HepG2 (cell line): ENCODE results near the gene FBXO28. TPM values are rescaled to one million over a fixed set of nuclear protein-coding genes. Genes with fewer than 3 reads are reported as not detected.

Experiments
- CC2D1A ChIP-seq: sonication (generic); formaldehyde crosslinking; IDR thresholded peaks from 2 replicates; pipeline ENCODE4 v1.8.1; 2023; ENCODE audit warnings: mild to moderate bottlenecking, missing genetic modification reagents
- CEBPB ChIP-seq: IDR thresholded peaks from 2 replicates; pipeline ENCODE4 v1.6.1; 2011; ENCODE audit warnings: low read depth, low read length, improper control_type of control experiment, borderline replicate concordance
- JUNB ChIP-seq: sonication (generic); formaldehyde crosslinking; IDR thresholded peaks from 2 replicates; pipeline ENCODE4 v1.8.0; 2022; ENCODE audit warnings: missing genetic modification reagents, mild to moderate bottlenecking, borderline replicate concordance
- NFE2L1 ChIP-seq: sonication (generic); formaldehyde crosslinking; IDR thresholded peaks from 2 replicates; pipeline ENCODE4 v1.4.0; 2020; ENCODE audit warnings: missing genetic modification reagents, mild to moderate bottlenecking, borderline replicate concordance
- RXRB ChIP-seq: IDR thresholded peaks from 2 replicates; pipeline ENCODE4 v1.6.1; 2016; ENCODE audit warnings: borderline replicate concordance, missing genetic modification reagents, missing compliant biosample characterization
- SOX5 ChIP-seq: IDR thresholded peaks from 2 replicates; pipeline ENCODE4 v1.6.1; 2016; ENCODE audit warnings: borderline replicate concordance
- YEATS4 ChIP-seq: sonication (generic); formaldehyde crosslinking; IDR thresholded peaks from 2 replicates; pipeline ENCODE4 v1.4.0; 2020; ENCODE audit warnings: missing genetic modification reagents, borderline replicate concordance
- ZNF577 ChIP-seq: sonication (generic); formaldehyde crosslinking; IDR thresholded peaks from 2 replicates; pipeline ENCODE4 v1.4.0; 2020; ENCODE audit warnings: mild to moderate bottlenecking, low read depth, missing genetic modification reagents, borderline replicate concordance
- ZNF614 ChIP-seq: IDR thresholded peaks from 2 replicates; pipeline ENCODE4 v1.6.1; 2018; ENCODE audit warnings: missing biosample characterization, missing genetic modification reagents, inconsistent platforms, borderline replicate concordance
- ZNF713 ChIP-seq: sonication (generic); formaldehyde crosslinking; IDR thresholded peaks from 2 replicates; pipeline ENCODE4 v1.4.0; 2020; ENCODE audit warnings: mild to moderate bottlenecking, missing genetic modification reagents
- ZNF720 ChIP-seq: sonication (generic); formaldehyde crosslinking; IDR thresholded peaks from 2 replicates; pipeline ENCODE4 v1.4.0; 2020; ENCODE audit warnings: missing genetic modification reagents
- ZSCAN31 ChIP-seq: sonication (generic); formaldehyde crosslinking; IDR thresholded peaks from 2 replicates; pipeline ENCODE4 v1.5.0; 2020; ENCODE audit warnings: low read depth, mild to moderate bottlenecking, missing genetic modification reagents
- polyA plus RNA-seq, 8 experiments: library from polyadenylated mRNA; depleted of rRNA in 3 of 8; stranded (reverse) in 7 of 8; unstranded in 1 of 8; fragments of >200 nt; fragmentation: Illumina TruSeq in 4 of 8; extraction: Trizol in 4 of 8; gene quantifications; 2 replicates each; pipeline versions ENCODE4 v1.2.1 to v1.2.3, GENCODE V29; 2011 to 2016; ENCODE audit warnings: low read depth in 4 of 8, missing spikeins in 1 of 8, mixed read lengths in 1 of 8; ENCODE audit not compliant: insufficient read depth in 1 of 8
- total RNA-seq, 5 experiments: library from RNA; depleted of rRNA; stranded (reverse); fragments of >200 nt; fragmentation: Illumina TruSeq; extraction: Trizol; gene quantifications; 2 replicates each; pipeline ENCODE4 v1.2.3, GENCODE V29; 2016; ENCODE audit warnings: low read depth in 1 of 5
- TF ChIP-seq, protein P1 (sequence below): sonication (generic); formaldehyde crosslinking; IDR thresholded peaks from 2 replicates; pipeline ENCODE4 v1.4.0; 2020; ENCODE audit warnings: mild to moderate bottlenecking, missing genetic modification reagents
- TF ChIP-seq, protein P2 (sequence below): sonication (generic); formaldehyde crosslinking; IDR thresholded peaks from 2 replicates; pipeline ENCODE4 v1.4.0; 2020; ENCODE audit warnings: missing genetic modification reagents
- TF ChIP-seq, protein P3 (sequence below): sonication (generic); formaldehyde crosslinking; IDR thresholded peaks from 2 replicates; pipeline ENCODE4 v1.5.0; 2020; ENCODE audit warnings: missing genetic modification reagents
- TF ChIP-seq, protein P4 (sequence below): IDR thresholded peaks from 2 replicates; pipeline ENCODE4 v1.6.1; 2016; ENCODE audit warnings: mild to moderate bottlenecking
- TF ChIP-seq, protein P5 (sequence below): sonication (generic); formaldehyde crosslinking; IDR thresholded peaks from 2 replicates; pipeline ENCODE4 v1.5.1; 2020; ENCODE audit warnings: missing genetic modification reagents, mild to moderate bottlenecking, borderline replicate concordance

Gene FBXO28
- total and polyA plus RNA-seq, 2 of the 13 experiments (the other 11 are each of a cell fraction or from before 2014, with no cell fraction given): 8.5 to 29.1 TPM

DNA sequence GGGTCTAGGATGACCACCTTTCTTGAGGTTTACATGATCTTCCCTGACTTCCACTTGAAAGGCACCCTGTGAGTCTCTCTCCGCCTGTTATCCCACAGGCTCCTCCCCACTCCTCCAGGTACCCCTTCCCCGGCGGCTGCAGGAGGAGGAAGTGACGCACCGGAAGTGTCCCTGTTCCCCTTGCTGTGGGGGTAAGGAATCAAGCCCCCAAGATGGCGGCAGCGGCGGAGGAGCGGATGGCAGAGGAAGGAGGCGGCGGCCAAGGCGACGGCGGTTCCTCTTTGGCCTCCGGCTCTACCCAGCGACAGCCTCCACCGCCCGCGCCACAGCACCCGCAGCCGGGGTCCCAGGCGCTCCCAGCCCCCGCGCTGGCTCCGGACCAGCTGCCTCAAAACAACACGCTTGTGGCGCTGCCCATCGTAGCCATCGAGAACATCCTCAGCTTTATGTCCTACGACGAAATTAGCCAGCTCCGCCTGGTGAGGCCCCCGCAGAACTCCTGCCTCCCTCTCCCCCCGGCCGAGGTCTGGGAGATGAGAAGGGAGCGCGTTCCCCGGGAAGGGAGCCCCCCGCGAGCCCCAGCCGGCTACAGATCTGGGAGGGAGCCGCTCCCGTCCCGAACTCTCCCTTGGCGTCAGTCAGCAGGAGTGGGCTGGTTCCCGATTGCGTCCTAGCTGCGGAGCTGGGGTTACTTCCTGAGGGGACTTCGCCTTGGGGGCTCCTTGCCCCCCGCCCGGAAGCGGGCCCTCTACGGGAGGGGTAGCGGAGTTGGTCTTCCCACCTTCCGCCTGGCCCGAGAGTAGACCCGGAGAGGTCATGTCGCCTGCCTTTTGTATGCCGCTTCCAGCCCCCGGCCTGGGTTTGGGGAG is at the start of gene FBXO28 (continued):
- TF ChIP-seq CEBPB (no peak), ZNF720 (CRISPR knock-in tag) (no peak), CC2D1A (CRISPR knock-in tag) (no peak), JUNB (no peak), YEATS4 (CRISPR knock-in tag) (peak; percentile 64; the same call in 1 of the 2 replicates), ZNF577 (CRISPR knock-in tag) (0 out of 2 replicates have a peak, but pooled peaks have one; percentile 78), SOX5 (CRISPR knock-in tag) (0 out of 2 replicates have a peak, but pooled peaks have one; percentile 25), NFE2L1 (no peak), ZNF713 (CRISPR knock-in tag) (no peak), RXRB (CRISPR knock-in tag) (peak; percentile 43; the same call in 1 of the 2 replicates), ZNF614 (CRISPR knock-in tag) (peak; percentile 79), ZSCAN31 (CRISPR knock-in tag) (no peak; the same call in 1 of the 2 replicates)
- TF ChIP-seq, protein P1, sequence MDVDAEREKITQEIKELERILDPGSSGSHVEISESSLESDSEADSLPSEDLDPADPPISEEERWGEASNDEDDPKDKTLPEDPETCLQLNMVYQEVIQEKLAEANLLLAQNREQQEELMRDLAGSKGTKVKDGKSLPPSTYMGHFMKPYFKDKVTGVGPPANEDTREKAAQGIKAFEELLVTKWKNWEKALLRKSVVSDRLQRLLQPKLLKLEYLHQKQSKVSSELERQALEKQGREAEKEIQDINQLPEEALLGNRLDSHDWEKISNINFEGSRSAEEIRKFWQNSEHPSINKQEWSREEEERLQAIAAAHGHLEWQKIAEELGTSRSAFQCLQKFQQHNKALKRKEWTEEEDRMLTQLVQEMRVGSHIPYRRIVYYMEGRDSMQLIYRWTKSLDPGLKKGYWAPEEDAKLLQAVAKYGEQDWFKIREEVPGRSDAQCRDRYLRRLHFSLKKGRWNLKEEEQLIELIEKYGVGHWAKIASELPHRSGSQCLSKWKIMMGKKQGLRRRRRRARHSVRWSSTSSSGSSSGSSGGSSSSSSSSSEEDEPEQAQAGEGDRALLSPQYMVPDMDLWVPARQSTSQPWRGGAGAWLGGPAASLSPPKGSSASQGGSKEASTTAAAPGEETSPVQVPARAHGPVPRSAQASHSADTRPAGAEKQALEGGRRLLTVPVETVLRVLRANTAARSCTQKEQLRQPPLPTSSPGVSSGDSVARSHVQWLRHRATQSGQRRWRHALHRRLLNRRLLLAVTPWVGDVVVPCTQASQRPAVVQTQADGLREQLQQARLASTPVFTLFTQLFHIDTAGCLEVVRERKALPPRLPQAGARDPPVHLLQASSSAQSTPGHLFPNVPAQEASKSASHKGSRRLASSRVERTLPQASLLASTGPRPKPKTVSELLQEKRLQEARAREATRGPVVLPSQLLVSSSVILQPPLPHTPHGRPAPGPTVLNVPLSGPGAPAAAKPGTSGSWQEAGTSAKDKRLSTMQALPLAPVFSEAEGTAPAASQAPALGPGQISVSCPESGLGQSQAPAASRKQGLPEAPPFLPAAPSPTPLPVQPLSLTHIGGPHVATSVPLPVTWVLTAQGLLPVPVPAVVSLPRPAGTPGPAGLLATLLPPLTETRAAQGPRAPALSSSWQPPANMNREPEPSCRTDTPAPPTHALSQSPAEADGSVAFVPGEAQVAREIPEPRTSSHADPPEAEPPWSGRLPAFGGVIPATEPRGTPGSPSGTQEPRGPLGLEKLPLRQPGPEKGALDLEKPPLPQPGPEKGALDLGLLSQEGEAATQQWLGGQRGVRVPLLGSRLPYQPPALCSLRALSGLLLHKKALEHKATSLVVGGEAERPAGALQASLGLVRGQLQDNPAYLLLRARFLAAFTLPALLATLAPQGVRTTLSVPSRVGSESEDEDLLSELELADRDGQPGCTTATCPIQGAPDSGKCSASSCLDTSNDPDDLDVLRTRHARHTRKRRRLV (CRISPR knock-in tag): no peak
- TF ChIP-seq, protein P2, sequence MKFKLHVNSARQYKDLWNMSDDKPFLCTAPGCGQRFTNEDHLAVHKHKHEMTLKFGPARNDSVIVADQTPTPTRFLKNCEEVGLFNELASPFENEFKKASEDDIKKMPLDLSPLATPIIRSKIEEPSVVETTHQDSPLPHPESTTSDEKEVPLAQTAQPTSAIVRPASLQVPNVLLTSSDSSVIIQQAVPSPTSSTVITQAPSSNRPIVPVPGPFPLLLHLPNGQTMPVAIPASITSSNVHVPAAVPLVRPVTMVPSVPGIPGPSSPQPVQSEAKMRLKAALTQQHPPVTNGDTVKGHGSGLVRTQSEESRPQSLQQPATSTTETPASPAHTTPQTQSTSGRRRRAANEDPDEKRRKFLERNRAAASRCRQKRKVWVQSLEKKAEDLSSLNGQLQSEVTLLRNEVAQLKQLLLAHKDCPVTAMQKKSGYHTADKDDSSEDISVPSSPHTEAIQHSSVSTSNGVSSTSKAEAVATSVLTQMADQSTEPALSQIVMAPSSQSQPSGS: 0 out of 2 replicates have a peak, but pooled peaks have one; percentile 31
- TF ChIP-seq, protein P3, sequence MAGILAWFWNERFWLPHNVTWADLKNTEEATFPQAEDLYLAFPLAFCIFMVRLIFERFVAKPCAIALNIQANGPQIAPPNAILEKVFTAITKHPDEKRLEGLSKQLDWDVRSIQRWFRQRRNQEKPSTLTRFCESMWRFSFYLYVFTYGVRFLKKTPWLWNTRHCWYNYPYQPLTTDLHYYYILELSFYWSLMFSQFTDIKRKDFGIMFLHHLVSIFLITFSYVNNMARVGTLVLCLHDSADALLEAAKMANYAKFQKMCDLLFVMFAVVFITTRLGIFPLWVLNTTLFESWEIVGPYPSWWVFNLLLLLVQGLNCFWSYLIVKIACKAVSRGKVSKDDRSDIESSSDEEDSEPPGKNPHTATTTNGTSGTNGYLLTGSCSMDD (CRISPR knock-in tag): no peak
- TF ChIP-seq, protein P4, sequence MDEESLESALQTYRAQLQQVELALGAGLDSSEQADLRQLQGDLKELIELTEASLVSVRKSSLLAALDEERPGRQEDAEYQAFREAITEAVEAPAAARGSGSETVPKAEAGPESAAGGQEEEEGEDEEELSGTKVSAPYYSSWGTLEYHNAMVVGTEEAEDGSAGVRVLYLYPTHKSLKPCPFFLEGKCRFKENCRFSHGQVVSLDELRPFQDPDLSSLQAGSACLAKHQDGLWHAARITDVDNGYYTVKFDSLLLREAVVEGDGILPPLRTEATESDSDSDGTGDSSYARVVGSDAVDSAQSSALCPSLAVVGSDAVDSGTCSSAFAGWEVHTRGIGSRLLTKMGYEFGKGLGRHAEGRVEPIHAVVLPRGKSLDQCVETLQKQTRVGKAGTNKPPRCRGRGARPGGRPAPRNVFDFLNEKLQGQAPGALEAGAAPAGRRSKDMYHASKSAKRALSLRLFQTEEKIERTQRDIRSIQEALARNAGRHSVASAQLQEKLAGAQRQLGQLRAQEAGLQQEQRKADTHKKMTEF: peak; percentile 80
- TF ChIP-seq, protein P5, sequence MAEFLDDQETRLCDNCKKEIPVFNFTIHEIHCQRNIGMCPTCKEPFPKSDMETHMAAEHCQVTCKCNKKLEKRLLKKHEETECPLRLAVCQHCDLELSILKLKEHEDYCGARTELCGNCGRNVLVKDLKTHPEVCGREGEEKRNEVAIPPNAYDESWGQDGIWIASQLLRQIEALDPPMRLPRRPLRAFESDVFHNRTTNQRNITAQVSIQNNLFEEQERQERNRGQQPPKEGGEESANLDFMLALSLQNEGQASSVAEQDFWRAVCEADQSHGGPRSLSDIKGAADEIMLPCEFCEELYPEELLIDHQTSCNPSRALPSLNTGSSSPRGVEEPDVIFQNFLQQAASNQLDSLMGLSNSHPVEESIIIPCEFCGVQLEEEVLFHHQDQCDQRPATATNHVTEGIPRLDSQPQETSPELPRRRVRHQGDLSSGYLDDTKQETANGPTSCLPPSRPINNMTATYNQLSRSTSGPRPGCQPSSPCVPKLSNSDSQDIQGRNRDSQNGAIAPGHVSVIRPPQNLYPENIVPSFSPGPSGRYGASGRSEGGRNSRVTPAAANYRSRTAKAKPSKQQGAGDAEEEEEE: no peak
